ENCODE results near the gene IFNK.
"Not testable (repeated sequence)": the region's sequence is repeated elsewhere in the genome, so short reads cannot be mapped to it uniquely, and the experiment has no call there.

Gene IFNK

GRCh38 chr9:27524236-27524635 lies at the start of gene IFNK:
Gene IFNK, plus strand, starts transcription at chr9:27524290. Its CDS starts 47 bp downstream, at chr9:27524337.
- no peak for FAIRE-seq

GRCh38 chr9:27474305-27474704 lies 49.8 kb upstream of the IFNK start:
- no peak for FAIRE-seq

GRCh38 chr9:27475057-27475595 lies 49.0 kb upstream of the IFNK start:
- no peak for FAIRE-seq

DNA sequence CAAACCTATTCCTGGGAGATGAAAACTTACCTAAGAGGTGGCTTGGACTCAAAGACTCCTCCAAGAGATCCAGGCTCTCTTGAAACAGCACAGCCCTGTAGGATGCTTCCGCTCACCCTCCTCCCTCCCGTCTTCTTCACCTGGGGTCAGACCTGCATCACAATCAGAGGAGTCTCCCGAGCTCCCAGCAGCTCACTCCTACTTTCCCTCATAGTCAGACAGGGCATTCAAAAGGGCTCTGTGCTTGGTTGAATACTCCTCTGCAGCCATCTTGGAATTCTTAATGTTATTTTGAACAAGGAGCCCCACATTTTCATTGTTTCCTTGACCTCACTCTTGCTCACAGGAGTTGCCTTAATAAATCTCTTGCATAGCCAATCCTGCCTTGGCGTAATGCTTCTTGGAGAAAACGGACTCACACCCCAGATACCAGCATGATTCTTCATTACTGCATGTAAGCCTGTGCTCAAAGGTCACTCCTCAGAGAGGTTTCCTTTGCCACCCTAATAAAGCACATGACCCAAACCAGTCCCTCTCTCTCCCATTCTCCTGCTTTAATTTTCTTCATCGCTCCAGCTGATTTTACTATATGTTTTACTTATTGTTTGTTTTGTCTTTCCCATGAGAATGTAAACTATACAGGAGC lies 47.1 kb upstream of the IFNK start:
- no peak for FAIRE-seq

DNA sequence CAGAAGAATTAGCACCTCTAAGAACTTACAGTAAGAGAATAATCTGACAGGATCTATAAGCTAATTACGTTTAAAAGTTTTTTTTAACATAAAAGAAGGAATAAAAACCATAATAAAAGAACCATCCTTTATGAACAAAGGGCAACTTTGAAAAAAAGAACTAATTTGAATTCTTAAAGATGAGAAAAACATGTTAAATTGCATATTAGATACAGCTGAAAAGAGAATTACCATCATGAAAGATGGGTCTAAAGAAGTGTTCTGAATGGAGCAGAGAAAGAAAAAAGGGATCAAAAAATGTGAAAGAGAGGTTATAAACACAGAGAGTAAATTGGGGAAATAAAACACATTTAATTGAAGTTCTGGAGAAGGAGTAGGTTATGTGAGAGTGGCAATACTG lies 45.8 kb upstream of the IFNK start:
- no peak for FAIRE-seq

GRCh38 chr9:27482709-27483108 lies 41.4 kb upstream of the IFNK start:
- FAIRE-seq = no peak

GRCh38 chr9:27483576-27483975 lies 40.5 kb upstream of the IFNK start:
- no peak for FAIRE-seq

DNA sequence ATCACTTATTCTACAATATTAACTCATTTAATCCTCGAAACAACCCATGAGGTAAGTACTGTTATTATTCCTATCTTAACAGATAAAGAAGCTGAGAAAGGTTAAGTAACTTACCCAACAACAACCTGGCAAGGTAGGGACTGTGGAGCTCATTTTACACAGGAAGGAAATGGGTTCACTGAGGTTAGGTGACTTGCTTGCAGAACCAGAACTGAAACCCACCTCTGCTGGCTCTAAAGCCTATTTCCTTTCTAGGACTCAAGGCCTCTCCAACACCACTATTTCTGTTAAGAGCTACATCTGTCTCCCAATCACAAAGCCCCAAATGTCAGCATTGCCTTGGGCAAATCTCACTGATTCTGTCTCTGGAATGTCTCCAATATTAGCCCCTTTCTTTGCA lies 38.9 kb upstream of the IFNK start:
- FAIRE-seq = no peak

DNA sequence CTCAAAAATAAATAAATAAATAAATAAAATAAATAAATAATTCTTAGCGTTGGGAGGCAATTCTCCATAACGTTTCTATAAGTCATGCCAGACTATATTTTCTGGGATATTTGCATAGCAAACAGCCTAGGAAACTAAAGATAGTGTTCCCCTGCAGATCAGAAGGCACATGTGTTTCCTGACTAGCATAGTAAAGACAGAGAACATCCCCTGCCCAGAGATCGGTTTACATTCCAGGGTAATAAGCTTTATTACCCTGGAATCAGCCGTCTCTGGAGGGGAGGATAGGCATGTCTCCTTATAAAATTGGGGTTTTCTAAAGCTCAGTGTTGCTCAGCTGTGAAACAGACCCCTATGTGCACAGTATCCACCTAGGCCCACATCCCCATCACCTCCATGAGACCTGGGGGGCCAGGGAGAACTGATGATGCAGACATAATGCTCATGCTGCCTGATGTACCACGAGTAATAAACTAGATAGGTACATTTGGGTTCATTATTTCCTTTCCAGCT lies 36.9 kb upstream of the IFNK start:
- no peak for FAIRE-seq

DNA sequence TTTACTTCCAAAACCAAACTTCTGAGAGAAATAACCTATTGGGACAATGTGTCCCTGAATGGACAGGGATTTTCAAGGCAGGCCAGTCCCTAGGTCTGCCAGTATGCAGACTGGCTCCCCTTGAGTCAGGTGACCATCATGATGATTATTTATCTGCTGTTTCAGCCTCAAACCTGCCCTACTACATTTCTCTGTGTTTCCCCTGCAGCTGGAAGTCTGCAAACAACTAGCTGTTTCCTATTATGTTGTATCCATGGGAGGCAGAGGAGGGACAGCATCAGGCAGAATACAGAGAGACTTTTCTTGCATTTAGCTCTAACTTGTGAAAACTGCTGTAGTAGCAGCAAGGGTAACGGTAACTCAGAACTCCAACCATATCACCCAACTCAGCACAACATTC lies 36.2 kb upstream of the IFNK start:
- FAIRE-seq = no peak

DNA sequence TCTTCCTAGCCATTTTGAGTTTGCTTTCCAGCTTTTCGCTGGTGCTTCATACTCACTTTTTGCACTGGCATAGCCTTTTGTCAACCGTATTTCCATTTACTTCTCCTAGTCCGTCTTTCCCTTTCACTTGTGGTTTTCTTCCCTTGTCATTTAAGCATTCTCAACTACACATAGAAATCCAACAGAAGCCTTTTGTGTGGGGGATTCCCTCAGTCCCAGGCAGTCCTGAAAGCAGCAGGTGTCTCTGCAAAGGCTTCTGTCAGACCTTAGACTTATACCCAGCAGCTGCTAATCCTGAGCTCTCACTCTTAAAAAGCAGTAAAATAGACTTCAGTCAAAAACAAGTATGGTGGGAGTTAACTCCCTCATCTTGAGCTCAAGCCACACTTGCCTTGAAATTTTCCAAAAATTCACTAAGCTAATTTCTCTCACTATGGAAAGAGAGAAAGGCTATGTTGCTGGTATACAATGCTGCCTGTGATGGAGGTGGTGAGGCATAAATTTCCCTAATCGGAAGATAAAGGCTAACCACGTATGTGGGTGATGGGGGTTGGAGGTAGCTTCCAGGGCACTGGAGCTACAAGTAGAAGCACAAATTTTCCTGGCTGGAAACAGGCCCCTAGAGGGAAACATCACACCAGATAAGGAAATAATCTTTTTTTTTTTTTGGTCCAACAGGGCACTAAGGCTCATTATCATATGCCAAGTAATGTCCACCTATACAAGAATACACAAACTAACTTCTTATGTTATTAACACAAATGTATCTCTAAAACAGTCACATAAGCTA lies 34.8 kb upstream of the IFNK start:
- no peak for FAIRE-seq

DNA sequence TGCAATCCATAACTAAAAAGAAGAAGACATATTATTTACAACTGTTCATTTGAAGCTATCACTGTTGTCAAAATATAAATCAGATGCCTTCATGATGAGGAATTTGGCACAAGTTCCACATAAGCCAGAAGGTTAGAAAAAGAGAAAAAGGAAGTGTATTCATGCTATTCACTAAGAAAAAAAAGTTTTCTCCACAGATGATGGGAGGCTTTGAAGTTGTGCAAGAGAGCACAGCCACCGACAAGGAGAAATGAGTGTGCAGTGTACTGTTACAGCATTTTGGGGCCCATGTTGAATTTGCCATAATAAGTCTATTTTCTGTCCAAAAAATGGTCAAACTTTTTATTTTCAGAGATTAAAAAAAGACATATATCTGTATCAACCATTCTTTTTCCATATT lies 32.9 kb upstream of the IFNK start:
- FAIRE-seq = no peak

DNA sequence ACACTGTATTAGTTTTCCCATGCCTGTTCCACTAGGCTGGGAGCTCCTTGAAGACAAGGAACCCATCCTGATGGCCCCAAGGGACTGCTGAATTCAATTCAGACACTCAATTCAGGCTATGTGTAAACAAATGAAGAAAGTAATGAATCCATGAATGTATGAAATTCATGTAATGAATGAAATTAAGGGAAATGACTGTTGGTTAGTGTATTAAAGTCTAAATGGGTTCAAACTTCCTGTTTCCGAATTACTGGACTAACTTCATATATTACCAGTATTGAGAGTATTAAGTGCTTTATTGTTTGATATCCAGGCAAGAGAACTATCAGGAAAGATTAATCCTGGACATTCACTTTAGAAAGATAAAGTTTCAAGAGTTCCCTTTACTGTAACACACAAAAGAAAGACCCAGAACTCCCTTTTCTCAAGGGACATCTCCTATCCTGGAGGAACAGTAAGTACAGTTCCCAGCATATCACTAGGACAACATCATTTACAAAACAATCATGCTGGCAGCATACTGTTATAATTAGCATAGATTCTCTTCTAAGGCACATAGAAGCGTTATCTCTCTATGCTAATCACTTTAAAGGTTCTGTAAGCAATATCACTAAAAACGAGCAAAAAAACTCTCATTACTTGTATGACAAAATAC lies 28.5 kb upstream of the IFNK start:
- FAIRE-seq = no peak

DNA sequence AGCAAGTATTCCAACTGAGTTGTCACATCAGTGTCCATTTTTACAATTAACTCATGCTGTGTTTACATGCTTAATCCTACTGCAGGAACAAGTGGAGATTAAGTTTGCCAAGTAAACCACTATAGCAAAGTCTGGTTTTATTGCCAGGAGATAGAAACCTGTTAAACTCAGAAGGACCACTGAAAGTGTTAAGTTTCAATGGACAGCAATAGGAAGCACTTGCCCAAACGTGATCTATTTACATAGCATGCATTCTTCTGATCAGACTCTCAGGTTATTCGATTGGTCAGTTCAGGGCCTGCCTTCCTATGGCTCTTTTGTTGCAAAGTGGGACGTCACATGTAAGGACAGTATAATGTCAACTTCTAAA lies 28.0 kb upstream of the IFNK start:
- FAIRE-seq = no peak

- FAIRE-seq = no peak
Measured at GRCh38 chr9:27497883-27498417, 26.1 kb upstream of the IFNK start.

DNA sequence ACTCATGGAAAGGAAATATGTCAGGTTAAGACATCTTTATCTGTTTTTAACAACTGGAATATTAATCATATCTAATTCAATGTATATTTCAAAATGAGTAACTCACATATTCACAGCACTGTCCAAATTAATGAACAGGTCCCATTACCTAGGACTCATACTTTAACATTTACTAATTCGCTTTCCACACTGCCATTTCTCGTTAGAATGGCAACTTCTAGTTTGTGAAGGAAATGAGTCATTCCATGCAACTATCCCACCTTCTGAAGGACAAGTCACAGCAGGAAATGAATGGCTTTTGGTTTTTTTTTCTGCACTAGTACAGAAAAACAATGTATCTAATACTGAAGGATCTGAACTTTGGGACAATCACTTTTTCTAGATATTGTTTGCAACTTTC lies 24.6 kb upstream of the IFNK start:
- no peak for FAIRE-seq

- FAIRE-seq = not testable (repeated sequence)
Measured at GRCh38 chr9:27500902-27501301, 23.2 kb upstream of the IFNK start.

DNA sequence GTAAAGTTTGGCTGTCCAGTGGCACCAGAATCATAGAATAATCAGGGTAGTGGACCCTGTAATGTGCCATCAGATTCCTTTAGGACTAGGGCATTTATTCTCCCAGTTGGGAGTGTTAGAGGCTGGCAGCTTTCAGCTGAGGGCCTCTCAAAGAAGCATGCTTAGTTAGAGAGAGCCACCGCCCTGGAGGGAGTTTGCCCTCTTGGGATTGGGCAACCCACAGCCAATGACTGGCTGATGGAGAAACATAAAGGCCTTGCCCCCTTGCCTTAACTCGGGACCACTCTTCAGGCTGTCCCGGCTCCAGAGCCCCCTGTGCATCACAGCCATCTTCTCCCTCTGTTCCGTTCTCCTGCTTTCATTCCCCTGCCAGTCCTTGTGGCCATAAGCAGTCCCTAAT lies 20.5 kb upstream of the IFNK start:
- FAIRE-seq = no peak

DNA sequence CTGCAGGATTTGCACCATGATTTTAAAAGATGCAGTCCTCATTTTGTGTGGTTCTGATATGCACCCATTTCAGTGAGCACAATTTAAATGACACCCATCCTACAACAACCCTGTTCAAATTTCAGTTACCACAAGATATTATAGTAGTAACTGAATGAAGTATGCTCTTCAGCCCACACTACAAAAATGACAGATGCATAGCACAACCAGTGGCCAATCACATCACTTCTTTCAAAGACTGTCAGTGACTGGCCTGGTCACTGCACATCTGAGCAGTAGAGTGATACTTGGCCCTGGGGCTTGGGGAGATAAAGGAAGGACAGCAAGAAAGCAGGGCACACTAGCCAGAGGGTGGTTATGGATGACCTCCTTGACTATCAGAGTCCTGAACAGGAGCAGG lies 19.8 kb upstream of the IFNK start:
- FAIRE-seq = no peak

- no peak for FAIRE-seq
Measured at GRCh38 chr9:27505744-27506161, 18.3 kb upstream of the IFNK start.

- no peak for FAIRE-seq
Measured at GRCh38 chr9:27506981-27507380, 17.1 kb upstream of the IFNK start.

GRCh38 chr9:27510780-27511179 lies 13.3 kb upstream of the IFNK start:
- FAIRE-seq = no peak

- FAIRE-seq = no peak
Measured at GRCh38 chr9:27511771-27512170, 12.3 kb upstream of the IFNK start.

Data from A204.1 (cell line).